Sigmoid colon (tissue), 7 donors: ENCODE results near the gene TTC33. TPM values are rescaled to one million over a fixed set of nuclear protein-coding genes. Genes with fewer than 3 reads are reported as not detected.

Experiments
- DNase-seq: peaks from one replicate; pipeline ENCODE4 v3.0.0-alpha.2; 2019
- H3K27ac ChIP-seq, 4 donors: fragments of 200-600 bp; sonication (generic); one replicate each; pipeline ENCODE4 v1.5.1; 2016 to 2019; ENCODE audit warnings: mild to moderate bottlenecking in 1 of 4
- H3K27me3 ChIP-seq, 3 donors: fragments of 200-600 bp; sonication (generic); one replicate each; pipeline ENCODE4 v1.5.1; 2019; ENCODE audit warnings: mild to moderate bottlenecking in 1 of 3
- H3K36me3 ChIP-seq, 4 donors: fragments of 200-600 bp; sonication (generic); one replicate each; pipeline ENCODE4 v1.5.1; 2016 to 2019
- H3K4me1 ChIP-seq, 4 donors: fragments of 200-600 bp; sonication (generic); one replicate each; pipeline ENCODE4 v1.5.1; 2017 to 2019
- H3K4me3 ChIP-seq, 4 donors: fragments of 200-600 bp; sonication (generic); one replicate each; pipeline ENCODE4 v1.5.1; 2017 to 2019; ENCODE audit warnings: mild to moderate bottlenecking in 2 of 4, moderate library complexity in 1 of 4
- H3K9me3 ChIP-seq, 4 donors: fragments of 200-600 bp in 3 of 4; sonication (generic) in 3 of 4; one replicate each; pipeline versions ENCODE4 v1.5.1 to v1.6.1; 2013 to 2019
- EP300 ChIP-seq, 4 donors: sonication (generic); formaldehyde crosslinking; IDR thresholded peaks; one replicate each; pipeline ENCODE4 v1.6.1; 2017; ENCODE audit warnings: antibody characterized with exemption in 4 of 4
- POLR2A ChIP-seq, 2 donors: fragments of 450-650 bp; IDR thresholded peaks; one replicate each; pipeline ENCODE4 v1.6.1; 2016; ENCODE audit warnings: antibody characterized with exemption in 2 of 2, mild to moderate bottlenecking in 2 of 2, moderate library complexity in 2 of 2
- POLR2AphosphoS5 ChIP-seq, 4 donors: sonication (generic); formaldehyde crosslinking; IDR thresholded peaks; one replicate each; pipeline ENCODE4 v1.6.1; 2017; ENCODE audit warnings: antibody characterized with exemption in 4 of 4
- WGBS, 2 donors: extraction: QIAGEN DNeasy Blood & Tissue Kit; methylation state at CpG; one replicate each; pipeline ENCODE4 v1.1.7; 2013; 5-methylcytosine and 5-hydroxymethylcytosine counted together
- intact Hi-C: fragments of 100-400 bp; cut with DNase I; formaldehyde crosslinking; loops from one replicate; pipeline ENCODE4 v1.15.1; 2023
- polyA plus RNA-seq, 3 donors: library from polyadenylated mRNA; stranded (reverse); fragments of 200-250 nt; gene quantifications; one replicate each; pipeline ENCODE4 v1.2.3, GENCODE V29; 2013
- total RNA-seq, 4 donors: library from RNA; depleted of rRNA; stranded (reverse); fragments of >200 nt; gene quantifications; one replicate each; pipeline ENCODE4 v1.1.0, GENCODE V29; 2016
- TF ChIP-seq, protein P1 (sequence below), 4 experiments: fragments of 450-650 bp in 3 of 4; fragments of 200-600 bp in 1 of 4; IDR thresholded peaks; one replicate each; pipeline ENCODE4 v1.5.1; 2016 to 2019; ENCODE audit warnings: antibody characterized with exemption in 4 of 4, mild to moderate bottlenecking in 3 of 4, moderate library complexity in 2 of 4
- donor health status: healthy with polysubstance abuse.
- donor health status: Bipolar disorder and iron deficiency.
- donor health status: healthy.

Gene TTC33
- total and polyA plus RNA-seq, 7 donors = 6.6 to 33.2 (median 18.0) TPM

DNA sequence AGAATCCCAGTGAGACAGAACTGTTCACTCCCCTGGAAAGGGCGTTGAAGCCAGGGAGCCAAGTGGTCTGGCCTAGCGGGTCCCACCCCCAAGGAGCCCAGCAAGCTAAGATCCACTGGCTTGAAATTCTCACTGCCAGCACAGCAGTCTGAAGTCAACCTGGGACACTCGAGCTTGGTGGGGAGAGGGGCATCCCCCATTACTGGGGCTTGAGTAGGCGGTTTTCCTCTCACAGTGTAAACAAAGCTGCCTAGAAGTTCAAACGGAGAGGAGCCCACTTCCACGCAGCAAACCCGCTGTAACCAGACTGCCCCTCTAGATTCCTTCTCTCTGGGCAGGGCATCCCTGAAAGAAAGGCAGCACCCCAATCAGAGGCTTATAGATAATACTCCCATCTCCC is 121.2 kb downstream of the TTC33 start:
- TF ChIP-seq EP300 (IDR thresholded peaks at IDR 0.05) (no peak), POLR2AphosphoS5 (IDR thresholded peaks at IDR 0.05) (no peak), POLR2A (IDR thresholded peaks at IDR 0.05) (no peak)
- TF ChIP-seq, protein P1, sequence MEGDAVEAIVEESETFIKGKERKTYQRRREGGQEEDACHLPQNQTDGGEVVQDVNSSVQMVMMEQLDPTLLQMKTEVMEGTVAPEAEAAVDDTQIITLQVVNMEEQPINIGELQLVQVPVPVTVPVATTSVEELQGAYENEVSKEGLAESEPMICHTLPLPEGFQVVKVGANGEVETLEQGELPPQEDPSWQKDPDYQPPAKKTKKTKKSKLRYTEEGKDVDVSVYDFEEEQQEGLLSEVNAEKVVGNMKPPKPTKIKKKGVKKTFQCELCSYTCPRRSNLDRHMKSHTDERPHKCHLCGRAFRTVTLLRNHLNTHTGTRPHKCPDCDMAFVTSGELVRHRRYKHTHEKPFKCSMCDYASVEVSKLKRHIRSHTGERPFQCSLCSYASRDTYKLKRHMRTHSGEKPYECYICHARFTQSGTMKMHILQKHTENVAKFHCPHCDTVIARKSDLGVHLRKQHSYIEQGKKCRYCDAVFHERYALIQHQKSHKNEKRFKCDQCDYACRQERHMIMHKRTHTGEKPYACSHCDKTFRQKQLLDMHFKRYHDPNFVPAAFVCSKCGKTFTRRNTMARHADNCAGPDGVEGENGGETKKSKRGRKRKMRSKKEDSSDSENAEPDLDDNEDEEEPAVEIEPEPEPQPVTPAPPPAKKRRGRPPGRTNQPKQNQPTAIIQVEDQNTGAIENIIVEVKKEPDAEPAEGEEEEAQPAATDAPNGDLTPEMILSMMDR (IDR thresholded peaks at IDR 0.05) = no peak
- no peak for DNase-seq
- Histone ChIP-seq H3K27ac (no peak overlapping the region), H3K27me3 (no peaks in the 10 kb centered on the region), H3K9me3 (peaks cover 0 to under 1% (median 0%) of the 10 kb centered on the region in 4 donors), H3K4me1 (no peaks in the 10 kb centered on the region), H3K36me3 (no peaks in the 10 kb centered on the region), H3K4me3 (no peak overlapping the region)
- intact Hi-C loops = no loop called here
- WGBS, 2 donors = 83 to 89% methylated on average over 7 of the region's 7 CpGs

DNA sequence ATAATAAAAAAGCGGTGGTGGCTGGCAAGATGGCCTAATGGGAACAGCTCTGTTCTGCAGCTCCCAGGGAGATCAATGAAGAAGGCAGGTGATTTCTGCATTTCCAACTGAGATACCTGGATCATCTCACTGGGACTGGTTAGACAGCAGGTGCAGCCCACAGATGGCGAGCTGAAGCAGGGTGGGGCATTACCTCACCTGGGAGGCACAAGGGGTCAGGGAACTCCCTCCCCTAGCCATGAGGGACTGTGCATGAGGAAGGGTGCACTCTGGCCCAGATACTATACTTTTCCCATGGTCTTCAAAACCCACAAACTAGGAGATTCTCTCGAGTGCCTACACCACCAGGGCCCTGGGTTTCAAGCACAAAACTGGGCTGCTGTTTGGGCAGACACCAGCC is 121.6 kb downstream of the TTC33 start:
- H3K4me1 ChIP-seq = no peaks in the 10 kb centered on the region
- no peaks in the 10 kb centered on the region for H3K27me3 ChIP-seq
- no peaks in the 10 kb centered on the region for H3K9me3 ChIP-seq
- H3K27ac ChIP-seq = no peak overlapping the region
- no peak for TF ChIP-seq EP300 (IDR thresholded peaks at IDR 0.05)
- no peak for TF ChIP-seq POLR2AphosphoS5 (IDR thresholded peaks at IDR 0.05)
- TF ChIP-seq, protein P1 (IDR thresholded peaks at IDR 0.05) = no peak
- no peak for TF ChIP-seq POLR2A (IDR thresholded peaks at IDR 0.05)
- intact Hi-C loops = no loop called here
- WGBS, 2 donors = 16 to 76% methylated on average over 3 of the region's 3 CpGs
- H3K4me3 ChIP-seq = no peak overlapping the region
- DNase-seq = no peak
- no peaks in the 10 kb centered on the region for H3K36me3 ChIP-seq

DNA sequence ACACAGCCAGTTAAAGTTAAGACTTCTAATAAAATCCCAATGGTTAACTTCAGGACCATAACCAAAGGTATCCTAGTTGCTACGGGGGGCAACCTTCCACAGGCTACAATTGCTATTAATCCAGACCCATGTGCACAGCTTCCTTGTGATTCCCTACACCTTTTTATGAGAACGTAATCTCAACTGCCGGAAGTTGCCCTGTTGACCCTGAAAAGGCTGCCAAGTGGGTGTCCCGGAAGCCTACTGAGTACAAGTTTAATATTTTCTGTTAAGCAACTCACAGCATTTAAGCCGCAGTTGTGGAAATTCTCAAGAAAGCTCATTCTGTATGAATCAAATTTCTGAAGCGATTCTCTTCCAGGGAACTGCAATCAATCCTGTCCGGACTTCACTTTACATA is 124.5 kb downstream of the TTC33 start:
- intact Hi-C loops = no loop called here
- no peaks in the 10 kb centered on the region for H3K4me1 ChIP-seq
- WGBS, 2 donors = 33 to 70% methylated on average over 7 of the region's 7 CpGs
- no peaks in the 10 kb centered on the region for H3K36me3 ChIP-seq
- no peaks in the 10 kb centered on the region for H3K27me3 ChIP-seq
- TF ChIP-seq POLR2A (IDR thresholded peaks at IDR 0.05) (no peak), POLR2AphosphoS5 (IDR thresholded peaks at IDR 0.05) (no peak)
- DNase-seq = no peak
- no peak overlapping the region for H3K27ac ChIP-seq
- no peak overlapping the region for H3K4me3 ChIP-seq
- no peaks in the 10 kb centered on the region for H3K9me3 ChIP-seq

DNA sequence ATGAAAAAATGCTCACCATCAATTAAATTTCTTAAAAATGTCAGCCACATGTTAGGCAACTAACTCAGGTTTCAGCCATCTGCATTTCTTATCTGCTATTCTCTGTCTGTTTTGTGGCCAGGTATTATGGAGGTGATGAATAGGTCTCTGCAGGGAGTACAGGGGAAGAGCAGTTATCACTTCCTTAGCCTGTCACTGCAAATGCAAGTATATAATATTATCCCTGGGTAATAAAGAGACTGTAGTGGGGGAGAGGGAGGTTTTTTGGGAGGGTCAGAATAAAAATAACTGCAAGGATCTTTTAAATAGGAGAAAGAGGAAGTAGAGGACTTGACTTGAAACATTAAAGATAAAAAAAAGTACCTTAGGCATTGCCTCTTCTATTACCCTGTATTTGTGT is 125.6 kb downstream of the TTC33 start:
- intact Hi-C loops = no loop called here
- Histone ChIP-seq H3K27ac (no peak overlapping the region), H3K4me3 (no peak overlapping the region), H3K9me3 (no peaks in the 10 kb centered on the region), H3K4me1 (no peaks in the 10 kb centered on the region), H3K27me3 (no peaks in the 10 kb centered on the region), H3K36me3 (no peaks in the 10 kb centered on the region)
- TF ChIP-seq POLR2A (IDR thresholded peaks at IDR 0.05) (no peak), EP300 (IDR thresholded peaks at IDR 0.05) (no peak), POLR2AphosphoS5 (IDR thresholded peaks at IDR 0.05) (no peak)
- TF ChIP-seq, protein P1 (IDR thresholded peaks at IDR 0.05) = no peak
- DNase-seq = no peak

DNA sequence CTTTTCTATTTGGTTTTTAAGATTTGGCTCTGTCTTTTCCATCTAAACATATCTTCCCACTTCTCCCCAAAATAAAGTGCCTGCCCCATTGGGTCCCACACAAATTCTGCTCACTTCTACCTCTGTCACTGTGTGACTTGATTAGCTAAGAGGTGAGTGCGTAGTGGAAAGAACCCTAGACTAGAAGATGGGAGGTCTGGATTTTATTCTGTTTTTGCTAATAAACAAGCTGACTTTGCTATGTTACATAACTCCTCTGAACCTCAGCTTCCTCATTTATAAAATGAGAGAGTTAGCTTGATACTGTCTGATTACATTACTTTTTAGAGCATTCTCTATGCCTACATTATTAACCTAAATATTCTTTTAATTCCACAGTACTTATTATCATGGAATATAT is 127.4 kb downstream of the TTC33 start:
- Histone ChIP-seq H3K36me3 (no peaks in the 10 kb centered on the region), H3K4me1 (no peaks in the 10 kb centered on the region), H3K9me3 (no peaks in the 10 kb centered on the region), H3K27ac (no peak overlapping the region), H3K4me3 (no peak overlapping the region), H3K27me3 (no peaks in the 10 kb centered on the region)
- WGBS, 2 donors = 85 to 88% methylated on average over 1 of the region's 1 CpG
- TF ChIP-seq EP300 (IDR thresholded peaks at IDR 0.05) (no peak), POLR2A (IDR thresholded peaks at IDR 0.05) (no peak), POLR2AphosphoS5 (IDR thresholded peaks at IDR 0.05) (no peak)
- TF ChIP-seq, protein P1 (IDR thresholded peaks at IDR 0.05) = no peak
- intact Hi-C loops = no loop called here
- no peak for DNase-seq
